ENCODE results near the gene ELMO3.
A peak's percentile ranks its signal among the peaks of the same experiment; 100 is the strongest.

The ELMO3 gene

DNA sequence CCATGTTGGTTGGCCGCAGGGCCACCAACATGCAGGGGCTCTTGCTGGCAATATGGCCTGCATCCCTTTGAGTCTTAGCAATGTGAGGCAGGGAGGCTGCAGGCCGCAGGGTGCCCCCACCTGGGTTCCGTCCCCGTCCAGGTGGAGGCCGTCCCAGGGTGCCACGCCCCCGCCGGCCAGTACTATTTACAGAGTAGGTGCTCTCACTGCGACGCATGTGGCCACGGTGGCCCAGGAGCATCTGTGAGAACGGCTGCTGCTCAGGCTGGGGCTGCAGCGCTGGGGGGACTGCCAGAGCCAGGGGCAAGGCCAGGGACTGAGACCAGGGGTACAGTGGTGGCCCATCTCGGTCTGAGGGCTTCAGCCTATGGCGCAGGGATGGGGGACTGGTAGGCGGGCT, 18.8 kb upstream of the ELMO3 start:
- Mint-ChIP-seq H3K4me1 (peaks cover 27% of the 10 kb centered on the region), H3K27ac (ENCODE audit: low read depth) (no peak overlapping the region), H3K4me3 (no peak overlapping the region), H3K27me3 (no peaks in the 10 kb centered on the region), H3K36me3 (ENCODE audit: insufficient read depth) (peaks cover 2% of the 10 kb centered on the region), H3K9me3 (no peaks in the 10 kb centered on the region)
- DNase-seq (ENCODE audit: low spot score in 2 of 2), result no peak
- ATAC-seq (replicated peaks; ENCODE audit: extremely low read depth, poor library complexity, severe bottlenecking), result no peak

DNA sequence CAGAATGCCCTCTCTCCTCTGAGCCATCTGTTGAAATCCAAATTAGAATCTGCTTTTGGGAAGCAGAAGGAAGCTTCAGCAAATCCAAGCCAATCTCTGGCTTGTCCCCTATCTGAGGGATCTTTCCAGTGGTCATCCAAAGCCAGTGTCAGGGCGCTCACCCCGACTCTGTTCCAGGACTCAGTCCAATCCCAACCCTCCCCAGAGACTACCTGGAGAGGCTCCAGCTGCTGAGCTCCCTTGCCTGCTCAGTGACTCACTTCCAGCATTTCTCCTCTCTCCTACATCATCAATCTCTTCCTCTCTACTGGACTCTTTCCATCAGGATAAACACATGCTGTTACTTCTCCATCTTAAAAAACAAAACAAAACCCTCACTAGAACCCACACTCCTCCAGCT, 17.6 kb upstream of the ELMO3 start:
- no peaks in the 10 kb centered on the region for H3K9me3 Mint-ChIP-seq
- H3K4me3 Mint-ChIP-seq, result no peak overlapping the region
- H3K36me3 Mint-ChIP-seq (ENCODE audit: insufficient read depth), result peaks cover 4% of the 10 kb centered on the region
- no peak overlapping the region for H3K27ac Mint-ChIP-seq (ENCODE audit: low read depth)
- no peak for DNase-seq (ENCODE audit: low spot score in 2 of 2)
- no peak for ATAC-seq (replicated peaks; ENCODE audit: extremely low read depth, poor library complexity, severe bottlenecking)
- no peaks in the 10 kb centered on the region for H3K27me3 Mint-ChIP-seq
- H3K4me1 Mint-ChIP-seq, result peaks cover 32% of the 10 kb centered on the region

DNA sequence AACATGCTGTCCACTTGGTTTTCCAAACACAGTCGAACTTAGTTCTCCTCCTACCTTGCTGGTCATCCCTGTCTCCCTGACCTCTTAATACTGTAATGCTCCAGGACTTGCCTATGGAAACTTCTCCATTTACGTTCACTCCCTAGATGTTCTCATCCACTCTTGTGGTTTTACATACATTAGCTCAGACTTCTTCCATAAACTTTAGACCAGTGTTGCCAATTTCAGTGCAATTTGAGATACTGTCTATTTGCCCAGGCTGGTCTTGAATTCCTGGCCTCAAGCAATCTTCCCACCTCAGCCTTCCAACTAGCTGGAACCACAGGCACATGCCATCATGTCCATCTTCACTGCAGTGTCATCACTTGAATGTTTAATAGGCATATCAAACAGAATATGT, 16.6 kb upstream of the ELMO3 start:
- peaks cover 4% of the 10 kb centered on the region for H3K36me3 Mint-ChIP-seq (ENCODE audit: insufficient read depth)
- H3K9me3 Mint-ChIP-seq, result no peaks in the 10 kb centered on the region
- H3K4me3 Mint-ChIP-seq, result no peak overlapping the region
- DNase-seq (ENCODE audit: low spot score in 2 of 2) (no peak), ATAC-seq (replicated peaks; ENCODE audit: extremely low read depth, poor library complexity, severe bottlenecking) (no peak)
- H3K27ac Mint-ChIP-seq (ENCODE audit: low read depth), result no peak overlapping the region
- H3K4me1 Mint-ChIP-seq, result peaks cover 30% of the 10 kb centered on the region
- no peaks in the 10 kb centered on the region for H3K27me3 Mint-ChIP-seq

DNA sequence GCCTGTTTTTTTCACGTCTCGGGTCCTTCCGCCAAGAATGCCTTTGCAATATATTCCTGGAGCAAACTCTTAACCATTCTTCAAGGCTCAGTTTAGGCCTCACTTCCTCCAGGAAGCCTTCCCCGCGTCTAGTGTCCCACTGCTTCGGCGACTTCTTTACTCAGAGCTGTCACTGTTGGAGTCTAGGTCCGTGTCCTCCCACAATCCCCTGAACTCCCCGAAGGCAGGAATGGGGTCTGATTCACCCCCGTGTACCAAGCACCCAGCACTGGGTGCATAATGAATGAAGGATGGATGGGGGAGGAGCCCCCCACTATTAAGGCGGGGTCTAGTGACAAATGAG, 15.7 kb upstream of the ELMO3 start:
- no peak for ATAC-seq (replicated peaks; ENCODE audit: extremely low read depth, poor library complexity, severe bottlenecking)
- H3K27ac Mint-ChIP-seq (ENCODE audit: low read depth), result no peak overlapping the region
- peaks cover 20% of the 10 kb centered on the region for H3K4me1 Mint-ChIP-seq
- H3K4me3 Mint-ChIP-seq, result no peak overlapping the region
- no peak for DNase-seq (ENCODE audit: low spot score in 2 of 2)
- no peaks in the 10 kb centered on the region for H3K9me3 Mint-ChIP-seq
- no peaks in the 10 kb centered on the region for H3K27me3 Mint-ChIP-seq
- H3K36me3 Mint-ChIP-seq (ENCODE audit: insufficient read depth), result peaks cover 3% of the 10 kb centered on the region

DNA sequence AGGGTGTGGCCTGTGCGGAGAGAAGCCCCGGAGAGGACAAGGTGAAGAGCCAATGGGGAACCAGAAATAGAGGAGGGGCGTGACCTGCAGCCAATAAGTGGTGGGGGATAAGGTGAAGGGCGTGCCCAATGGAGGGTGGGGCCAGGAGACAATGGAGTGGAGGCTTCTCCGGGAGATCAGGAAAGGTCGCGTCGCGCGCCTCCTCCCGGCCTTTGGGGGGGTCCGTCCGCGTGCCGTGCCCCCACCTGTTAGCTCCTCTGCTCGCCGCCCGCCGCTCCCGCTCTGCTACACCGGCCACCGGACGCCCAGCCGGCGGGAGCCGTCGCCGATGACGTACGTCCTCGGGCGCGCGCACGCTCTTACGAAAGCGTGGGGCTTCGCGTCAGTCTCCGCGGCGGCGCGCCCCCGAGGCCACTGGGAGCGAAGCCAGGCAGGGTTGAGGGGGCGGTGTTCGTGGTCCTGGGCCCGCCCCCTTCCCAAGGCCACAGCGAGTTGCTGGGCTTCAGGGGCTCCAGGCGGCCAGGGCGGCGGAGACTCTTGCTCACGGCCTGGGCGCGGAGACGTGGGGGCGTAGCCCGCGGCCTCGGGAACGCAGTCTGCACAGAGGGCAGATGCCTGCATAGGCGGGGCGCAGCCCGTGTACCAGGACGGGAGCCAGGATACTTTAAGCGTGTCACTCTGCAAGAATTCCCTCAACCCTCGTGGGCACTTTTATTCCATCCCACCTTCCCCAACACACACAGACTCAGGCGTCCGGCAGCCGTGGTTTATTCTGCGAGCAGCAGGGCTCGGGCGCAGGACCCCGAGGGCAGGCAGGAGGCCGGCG, 15.1 kb upstream of the ELMO3 start, which contains the start of gene MATCAP1:
MATCAP1 (minus strand) TSS at position 337 of the 826 bp plus-strand sequence. CDS start 3,353 bp downstream, outside the sequence.
- Mint-ChIP-seq H3K36me3 (ENCODE audit: insufficient read depth) (peaks cover 3% of the 10 kb centered on the region), H3K27me3 (no peaks in the 10 kb centered on the region), H3K4me1 (peaks cover 15% of the 10 kb centered on the region), H3K27ac (ENCODE audit: low read depth) (peak within 1 kb of the TSS; percentile 70), H3K9me3 (no peaks in the 10 kb centered on the region), H3K4me3 (no peak within 1 kb of the TSS)
- ATAC-seq (replicated peaks; ENCODE audit: extremely low read depth, poor library complexity, severe bottlenecking) (peak; percentile 95), DNase-seq (ENCODE audit: low spot score in 2 of 2) (peak; percentile 79 to 92)

DNA sequence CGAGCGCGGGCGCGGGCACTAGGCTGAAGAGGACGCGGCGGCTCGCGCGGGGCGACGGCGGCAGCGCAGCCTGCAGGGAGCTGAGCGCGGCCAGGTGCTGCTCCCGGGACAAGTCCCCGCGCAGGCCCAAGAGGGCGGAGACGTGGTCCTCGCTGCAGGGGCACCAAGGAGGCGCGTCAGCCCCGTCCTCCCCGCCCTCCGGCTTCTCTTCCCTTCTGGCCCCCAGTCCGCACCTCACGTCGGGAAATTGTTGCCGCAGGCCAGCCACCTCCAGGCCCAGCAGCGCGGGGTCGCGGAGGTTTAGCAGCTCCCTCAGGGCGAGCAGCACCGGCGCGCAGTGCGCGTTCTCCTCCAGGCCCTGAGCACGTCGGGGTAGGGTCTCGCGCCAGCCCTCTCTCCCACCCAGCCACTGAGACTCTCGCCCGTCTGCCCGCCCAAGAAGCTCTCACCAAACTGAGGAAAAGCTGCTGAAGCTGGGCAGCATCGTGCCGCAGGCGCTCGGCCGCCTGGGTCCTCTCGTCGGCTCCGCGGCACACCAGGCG, 14.4 kb upstream of the ELMO3 start:
- Mint-ChIP-seq H3K9me3 (no peaks in the 10 kb centered on the region), H3K4me1 (peaks cover 12% of the 10 kb centered on the region), H3K4me3 (no peak overlapping the region), H3K27me3 (no peaks in the 10 kb centered on the region), H3K36me3 (ENCODE audit: insufficient read depth) (peaks cover 3% of the 10 kb centered on the region), H3K27ac (ENCODE audit: low read depth) (peak overlapping the region; percentile 70)
- DNase-seq (ENCODE audit: low spot score in 2 of 2) (no peak), ATAC-seq (replicated peaks; ENCODE audit: extremely low read depth, poor library complexity, severe bottlenecking) (no peak)

DNA sequence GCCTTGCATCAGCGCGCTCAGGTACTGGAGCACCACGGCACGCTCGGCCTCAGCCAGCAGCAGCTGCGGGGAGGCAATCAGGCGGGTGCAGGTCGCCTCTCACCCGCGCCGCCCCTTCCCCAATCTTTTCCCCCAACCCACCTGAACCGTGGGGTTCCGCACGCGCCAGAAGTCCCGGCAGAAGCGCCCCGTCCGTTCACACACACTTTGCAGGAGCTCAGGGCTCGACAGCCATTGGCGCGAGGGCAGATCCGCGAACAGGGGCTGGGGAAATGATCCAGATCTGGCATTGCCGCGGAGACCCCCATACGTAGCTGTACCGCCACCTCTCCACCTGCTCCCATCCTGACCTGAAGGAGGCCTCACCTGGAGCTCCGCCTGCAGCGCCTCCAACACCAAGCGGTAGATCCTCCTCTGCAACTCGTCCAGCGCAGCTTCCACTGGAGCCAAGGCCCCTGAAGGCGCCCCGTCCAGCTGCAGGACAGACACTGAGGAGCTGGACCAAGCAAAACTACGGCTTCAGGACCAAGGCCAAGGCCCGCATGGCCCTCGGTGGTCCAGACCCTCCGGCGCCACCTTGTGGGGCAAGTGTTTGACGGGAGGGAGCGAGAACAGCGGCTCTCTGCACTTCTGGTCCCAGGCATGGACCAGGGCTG, 13.8 kb upstream of the ELMO3 start:
- Mint-ChIP-seq H3K9me3 (no peaks in the 10 kb centered on the region), H3K4me1 (peaks cover 12% of the 10 kb centered on the region), H3K4me3 (no peak overlapping the region), H3K27ac (ENCODE audit: low read depth) (peak overlapping the region; percentile 70), H3K36me3 (ENCODE audit: insufficient read depth) (peaks cover 3% of the 10 kb centered on the region), H3K27me3 (no peaks in the 10 kb centered on the region)
- DNase-seq (ENCODE audit: low spot score in 2 of 2) (peak; percentile 74 to 79), ATAC-seq (replicated peaks; ENCODE audit: extremely low read depth, poor library complexity, severe bottlenecking) (peak; percentile 18)

DNA sequence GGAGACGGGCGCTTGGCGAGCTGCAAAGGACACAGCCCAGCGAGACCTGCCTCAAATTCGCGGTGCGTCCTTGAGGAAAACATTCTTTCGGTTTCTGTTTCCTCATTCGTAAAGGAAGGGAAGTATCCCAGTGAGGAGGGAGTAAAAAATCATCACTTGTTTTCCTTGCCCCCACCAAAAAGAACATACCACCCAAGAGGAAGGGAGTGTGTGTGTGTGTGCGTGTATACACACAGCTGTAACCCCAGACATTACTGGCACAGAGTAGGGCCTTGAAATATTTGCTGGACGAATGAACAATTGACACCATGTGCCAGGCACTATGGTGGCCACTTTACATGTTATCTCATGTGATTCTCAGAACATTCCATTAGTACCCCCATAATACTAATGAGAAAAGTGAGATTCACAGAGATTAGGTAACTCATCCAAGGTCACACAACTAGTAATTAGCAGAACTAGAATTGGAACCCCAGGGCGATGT, 13.2 kb upstream of the ELMO3 start:
- Mint-ChIP-seq H3K9me3 (no peaks in the 10 kb centered on the region), H3K4me1 (peaks cover 12% of the 10 kb centered on the region), H3K4me3 (no peak overlapping the region), H3K36me3 (ENCODE audit: insufficient read depth) (peaks cover 3% of the 10 kb centered on the region), H3K27ac (ENCODE audit: low read depth) (peak overlapping the region; percentile 70), H3K27me3 (no peaks in the 10 kb centered on the region)
- DNase-seq (ENCODE audit: low spot score in 2 of 2) (no peak), ATAC-seq (replicated peaks; ENCODE audit: extremely low read depth, poor library complexity, severe bottlenecking) (no peak)

DNA sequence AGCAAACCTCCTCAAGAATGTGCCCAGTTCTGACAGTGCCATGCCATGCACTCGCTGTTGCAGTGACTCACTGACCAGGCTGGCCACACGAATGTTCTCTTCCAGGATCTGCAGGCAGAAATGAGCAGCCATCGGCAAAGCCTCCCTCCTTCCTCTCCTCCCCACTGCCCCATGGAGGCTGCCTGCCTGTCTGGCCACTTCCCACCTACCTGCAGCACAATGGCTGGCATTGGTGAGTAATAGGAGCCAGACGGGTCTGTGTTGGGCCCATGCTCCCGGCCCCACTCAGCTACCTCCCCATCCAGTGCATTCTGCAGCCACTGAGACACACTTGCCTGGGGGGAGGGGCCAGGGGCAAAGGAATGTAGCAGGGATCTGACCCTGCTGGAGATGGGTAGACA, 12.4 kb upstream of the ELMO3 start:
- Mint-ChIP-seq H3K27me3 (no peaks in the 10 kb centered on the region), H3K4me1 (peaks cover 17% of the 10 kb centered on the region), H3K36me3 (ENCODE audit: insufficient read depth) (peaks cover 3% of the 10 kb centered on the region), H3K27ac (ENCODE audit: low read depth) (no peak overlapping the region), H3K4me3 (no peak overlapping the region), H3K9me3 (no peaks in the 10 kb centered on the region)
- no peak for DNase-seq (ENCODE audit: low spot score in 2 of 2)
- ATAC-seq (replicated peaks; ENCODE audit: extremely low read depth, poor library complexity, severe bottlenecking), result no peak

DNA sequence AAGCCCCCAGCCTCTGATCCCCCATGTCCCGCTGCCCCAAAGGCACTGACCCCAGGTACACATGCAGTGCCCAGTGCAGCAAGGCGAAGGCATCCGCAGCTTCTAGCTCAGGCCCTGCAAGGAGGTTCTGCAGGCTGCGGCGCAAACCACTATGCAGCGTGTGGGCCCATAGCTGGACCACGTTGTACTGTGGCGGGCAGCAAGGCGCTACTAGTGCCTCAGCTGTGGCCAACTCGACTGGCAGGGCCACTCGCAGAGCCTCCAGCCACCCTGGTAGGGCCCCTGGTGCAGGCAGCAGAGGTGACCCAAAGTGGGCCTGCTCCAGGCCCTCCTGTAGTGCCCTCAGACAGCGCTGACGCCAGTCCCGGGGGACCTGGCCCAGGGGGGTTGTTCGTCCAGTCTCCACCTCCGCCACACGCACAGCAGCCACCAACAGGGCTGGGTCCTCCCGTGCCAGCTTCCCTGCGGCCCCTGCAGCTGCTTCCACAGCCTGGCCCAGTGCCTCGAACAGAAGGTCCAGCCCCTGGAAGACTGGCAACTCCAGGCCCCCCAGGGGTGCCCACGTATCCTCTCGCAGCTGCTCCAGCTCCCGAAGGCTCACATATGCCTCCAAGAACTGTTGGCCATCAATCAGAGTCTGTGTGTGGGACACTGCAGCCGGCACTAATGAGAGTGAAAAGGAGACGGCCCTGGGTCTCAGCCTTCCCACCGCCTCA, 11.6 kb upstream of the ELMO3 start:
- Mint-ChIP-seq H3K27ac (ENCODE audit: low read depth) (no peak overlapping the region), H3K27me3 (no peaks in the 10 kb centered on the region), H3K4me3 (no peak overlapping the region), H3K36me3 (ENCODE audit: insufficient read depth) (peaks cover 6% of the 10 kb centered on the region), H3K4me1 (peaks cover 22% of the 10 kb centered on the region), H3K9me3 (no peaks in the 10 kb centered on the region)
- DNase-seq (ENCODE audit: low spot score in 2 of 2) (no peak), ATAC-seq (replicated peaks; ENCODE audit: extremely low read depth, poor library complexity, severe bottlenecking) (no peak)

DNA sequence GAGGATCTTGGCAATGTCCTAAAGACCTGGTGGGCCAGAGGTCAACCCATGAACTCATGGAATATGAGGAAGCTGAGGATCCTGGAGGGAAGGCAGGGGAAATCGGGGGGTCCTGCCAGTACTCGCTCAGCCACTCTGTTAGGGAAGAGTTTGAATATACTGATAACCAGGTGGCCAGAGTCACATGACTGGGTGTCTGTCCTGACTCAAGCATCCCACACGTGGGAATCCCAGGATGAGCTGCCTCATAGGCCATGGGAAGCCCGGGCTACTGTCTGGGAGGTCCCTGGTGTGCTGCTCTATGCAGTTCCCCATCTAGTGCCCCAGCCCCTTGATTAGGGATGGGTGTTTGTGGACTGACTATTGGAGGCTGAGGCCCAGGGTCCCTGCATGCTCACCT, 10.6 kb upstream of the ELMO3 start:
- ATAC-seq (replicated peaks; ENCODE audit: extremely low read depth, poor library complexity, severe bottlenecking), result no peak
- Mint-ChIP-seq H3K9me3 (no peaks in the 10 kb centered on the region), H3K4me1 (peaks cover 32% of the 10 kb centered on the region), H3K27ac (ENCODE audit: low read depth) (no peak overlapping the region), H3K36me3 (ENCODE audit: insufficient read depth) (peaks cover 6% of the 10 kb centered on the region), H3K27me3 (no peaks in the 10 kb centered on the region), H3K4me3 (no peak overlapping the region)
- no peak for DNase-seq (ENCODE audit: low spot score in 2 of 2)

DNA sequence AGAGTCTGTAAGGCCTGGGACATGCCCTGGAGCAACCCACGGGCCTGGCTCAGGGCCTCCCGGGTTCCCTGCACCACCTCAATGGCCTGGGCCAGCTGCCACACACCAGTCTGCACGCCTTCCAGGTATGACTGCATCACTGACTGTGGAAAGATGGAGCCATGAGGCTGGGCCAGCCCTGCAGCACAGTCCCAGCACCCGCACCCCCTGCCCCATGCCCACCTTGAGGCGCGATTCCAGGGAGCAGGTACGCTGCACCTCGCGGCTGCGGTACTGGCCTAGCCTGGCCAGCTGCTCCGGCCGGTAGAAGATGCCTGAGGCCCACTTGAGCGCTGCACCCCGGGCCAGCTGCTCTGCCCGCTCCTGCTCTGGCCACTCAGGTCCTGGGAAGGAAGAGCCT, 10.1 kb upstream of the ELMO3 start:
- Mint-ChIP-seq H3K36me3 (ENCODE audit: insufficient read depth) (peaks cover 6% of the 10 kb centered on the region), H3K4me1 (peaks cover 37% of the 10 kb centered on the region), H3K27me3 (no peaks in the 10 kb centered on the region), H3K9me3 (no peaks in the 10 kb centered on the region), H3K27ac (ENCODE audit: low read depth) (no peak overlapping the region), H3K4me3 (no peak overlapping the region)
- DNase-seq (ENCODE audit: low spot score in 2 of 2) (no peak), ATAC-seq (replicated peaks; ENCODE audit: extremely low read depth, poor library complexity, severe bottlenecking) (no peak)
